ENCODE data around the gene CYP3A5. TPM values are rescaled to one million over a fixed set of nuclear protein-coding genes. Genes with fewer than 3 reads are reported as not detected.

Gene CYP3A5
- total RNA-seq, 1 donor from 2014 or later = 13.1 TPM

- no peak for DNase-seq (ENCODE audit: low read depth)
Observed at GRCh38 chr7:99615989-99616358, 63.8 kb downstream of the CYP3A5 start.

GRCh38 chr7:99614495-99614894 lies 65.3 kb downstream of the CYP3A5 start:
- DNase-seq (ENCODE audit: low read depth) = no peak

GRCh38 chr7:99607548-99607947 lies 72.2 kb downstream of the CYP3A5 start:
- no peak for DNase-seq (ENCODE audit: low read depth)

- no peak for DNase-seq (ENCODE audit: low read depth)
Observed at GRCh38 chr7:99606531-99606930, 73.3 kb downstream of the CYP3A5 start.

GRCh38 chr7:99605527-99605926 lies 74.3 kb downstream of the CYP3A5 start:
- no peak for DNase-seq (ENCODE audit: low read depth)

- no peak for DNase-seq (ENCODE audit: low read depth)
Observed at GRCh38 chr7:99601656-99602310, 78.0 kb downstream of the CYP3A5 start.

GRCh38 chr7:99599836-99600235 lies 80.0 kb downstream of the CYP3A5 start:
- DNase-seq (ENCODE audit: low read depth) = no peak

Other genes starting within 250 kb of the CYP3A5 start
- gene PTCD1, start 241.2 kb downstream of the CYP3A5 start, total RNA-seq = 6.7 and 8.7 TPM in 2 replicates
- gene CPSF4, start 241.1 kb downstream of the CYP3A5 start, total RNA-seq = 21.6 and 22.2 TPM in 2 replicates
- gene ATP5MF, start 213.8 kb downstream of the CYP3A5 start, total RNA-seq = 510 and 1,187 TPM in 2 replicates
- 3.0 and 8.8 TPM in 2 replicates for gene ZNF789, start 207.1 kb downstream of the CYP3A5 start, total RNA-seq
- 28.4 and 36.8 TPM in 2 replicates for gene ZNF394, start 179.7 kb downstream of the CYP3A5 start, total RNA-seq
- gene ZKSCAN5, start 175.3 kb downstream of the CYP3A5 start, total RNA-seq = 10.1 and 19.8 TPM in 2 replicates
- gene FAM200A, start 127.9 kb downstream of the CYP3A5 start, total RNA-seq = 7.5 and 13.3 TPM in 2 replicates
- 69.5 and 91.5 TPM in 2 replicates for gene ZNF655, start 121.4 kb downstream of the CYP3A5 start, total RNA-seq
- gene TMEM225B, start 81.7 kb downstream of the CYP3A5 start, total RNA-seq = 0.55 TPM in 1 of 2 replicates, not detected in the other
- 10.1 and 16.6 TPM in 2 replicates for gene ZSCAN25, start 63.0 kb downstream of the CYP3A5 start, total RNA-seq
- gene CYP3A7, start 55.2 kb upstream of the CYP3A5 start, total RNA-seq = not detected in 2 replicates
- 0.69 TPM in 1 of 2 replicates, not detected in the other for gene CYP3A4, start 104.2 kb upstream of the CYP3A5 start, total RNA-seq
- gene CYP3A43, start 148.0 kb upstream of the CYP3A5 start, total RNA-seq = not detected in 2 replicates
- 0.15 TPM in 1 of 2 replicates, not detected in the other for gene OR2AE1, start 197.0 kb upstream of the CYP3A5 start, total RNA-seq
- gene TRIM4, start 239.5 kb upstream of the CYP3A5 start, total RNA-seq = 21.2 and 35.4 TPM in 2 replicates
- not detected in 2 replicates for gene GJC3, start 249.6 kb upstream of the CYP3A5 start, total RNA-seq

Measured in renal cortical epithelial cell (primary cell).